SK-N-SH (cell line): Measurements from ENCODE around the gene SPATA2. TPM values are rescaled to one million over a fixed set of nuclear protein-coding genes. Genes with fewer than 3 reads are reported as not detected.

Experiments used
- CTCF ChIA-PET: fragments of 300-600, 350-600 bp; formaldehyde crosslinking; extraction: SDS; loops from one replicate; lab custom pipeline; 2021; lab: Yijun Ruan, JAX
- POLR2A ChIA-PET: fragments of 350-600 bp; sonication (Branson Sonifier 250); formaldehyde crosslinking; extraction: SDS; loops from one replicate; lab custom pipeline; 2020; ENCODE audit warnings: antibody characterized with exemption, inconsistent platforms; lab: Yijun Ruan, JAX
- DNase-seq: peaks from one replicate; pipeline ENCODE4 v3.0.0; 2012
- H2AFZ ChIP-seq: fragments of 200-600 bp; sonication (generic); 2 replicates; pipeline ENCODE4 v1.8.1; 2016; ENCODE audit warnings: antibody characterized with exemption, mild to moderate bottlenecking, low read depth
- H3F3A ChIP-seq: fragments of 200-600 bp; sonication (generic); replicated peaks from 2 replicates; pipeline ENCODE3; 2016; ENCODE audit warnings: antibody characterized with exemption, mild to moderate bottlenecking; ENCODE audit not compliant: insufficient read depth
- H3K27ac ChIP-seq, 2 experiments: fragments of 200-500 bp in 1 of 2; fragments of 200-600 bp in 1 of 2; sonication (Bioruptor generic) in 1 of 2; sonication (generic), shearing (Covaris generic) in 1 of 2; 2 replicates each; pipeline versions ENCODE4 v1.5.1 to v1.6.1; 2014 to 2016; ENCODE audit warnings: low read depth in 2 of 2, inconsistent platforms in 1 of 2, low read length in 1 of 2, mild to moderate bottlenecking in 1 of 2, mixed read lengths in 1 of 2
- H3K27me3 ChIP-seq: fragments of 200-600 bp; sonication (generic), shearing (Covaris generic); 2 replicates; pipeline ENCODE4 v1.6.1; 2016; ENCODE audit warnings: mixed run types; ENCODE audit not compliant: insufficient read depth
- H3K36me3 ChIP-seq, 2 experiments: fragments of 200-500 bp in 1 of 2; fragments of 200-600 bp in 1 of 2; sonication (Bioruptor generic) in 1 of 2; sonication (generic) in 1 of 2; replicated peaks in 1 of 2; 2 replicates each; pipeline versions ENCODE3 to v1.5.1; 2014 to 2016; ENCODE audit warnings: low read length in 1 of 2, mild to moderate bottlenecking in 1 of 2; ENCODE audit not compliant: insufficient read depth in 2 of 2, control insufficient read depth in 1 of 2
- H3K4me1 ChIP-seq, 2 experiments: fragments of 200-500 bp in 1 of 2; fragments of 200-600 bp in 1 of 2; sonication (Bioruptor generic) in 1 of 2; sonication (generic), shearing (Covaris generic) in 1 of 2; 2 replicates each; pipeline versions ENCODE4 v1.5.1 to v1.6.1; 2014 to 2016; ENCODE audit warnings: low read depth in 1 of 2, low read length in 1 of 2, mixed run types in 1 of 2; ENCODE audit not compliant: insufficient read depth in 2 of 2, control insufficient read depth in 1 of 2
- H3K4me2 ChIP-seq: fragments of 200-600 bp; sonication (generic), shearing (Covaris generic); 2 replicates; pipeline ENCODE4 v1.6.1; 2017; ENCODE audit warnings: mixed run types
- H3K4me3 ChIP-seq, 2 experiments: fragments of 200-500 bp in 1 of 2; fragments of 200-600 bp in 1 of 2; sonication (Bioruptor generic) in 1 of 2; sonication (generic), shearing (Covaris generic) in 1 of 2; 2 replicates each; pipeline versions ENCODE4 v1.5.1 to v1.8.1; 2014 to 2016; ENCODE audit warnings: low read depth in 2 of 2, inconsistent platforms in 1 of 2, low read length in 1 of 2, mild to moderate bottlenecking in 1 of 2, mixed read lengths in 1 of 2, moderate library complexity in 1 of 2
- H3K79me2 ChIP-seq: fragments of 200-600 bp; sonication (generic); 2 replicates; pipeline ENCODE4 v1.8.1; 2017; ENCODE audit warnings: mild to moderate bottlenecking; ENCODE audit not compliant: insufficient read depth
- H3K9ac ChIP-seq: fragments of 200-600 bp; sonication (generic); 2 replicates; pipeline ENCODE4 v1.6.1; 2017; ENCODE audit warnings: mixed run types
- H3K9me2 ChIP-seq: fragments of 200-600 bp; sonication (generic); 2 replicates; pipeline ENCODE4 v1.6.1; 2017; ENCODE audit warnings: mixed run types
- H3K9me3 ChIP-seq: fragments of 200-600 bp; sonication (generic); 2 replicates; pipeline ENCODE4 v1.6.1; 2017; ENCODE audit warnings: mixed run types, mild to moderate bottlenecking, moderate library complexity
- H4K20me1 ChIP-seq: fragments of 200-600 bp; sonication (generic); 2 replicates; pipeline ENCODE4 v1.6.1; 2017; ENCODE audit warnings: mild to moderate bottlenecking, mixed run types; ENCODE audit not compliant: insufficient read depth
- ELF1 ChIP-seq: IDR thresholded peaks from 2 replicates; pipeline ENCODE4 v1.4.0; 2012
- EP300 ChIP-seq, 2 experiments: IDR thresholded peaks; 2 replicates each; pipeline versions ENCODE4 v1.4.0 to v1.6.1; 2012; ENCODE audit warnings: borderline replicate concordance in 1 of 2, low read depth in 1 of 2, low read length in 1 of 2
- FOXJ3 ChIP-seq: sonication (generic); formaldehyde crosslinking; IDR thresholded peaks from 2 replicates; pipeline ENCODE4 v1.5.1; 2020; ENCODE audit warnings: mild to moderate bottlenecking, missing genetic modification reagents
- FOXM1 ChIP-seq: IDR thresholded peaks from 2 replicates; pipeline ENCODE4 v1.4.0; 2012; ENCODE audit warnings: low read depth, mild to moderate bottlenecking
- GABPA ChIP-seq: IDR thresholded peaks from 2 replicates; pipeline ENCODE4 v1.4.0; 2012; ENCODE audit warnings: low read depth, mild to moderate bottlenecking
- RAD21 ChIP-seq: IDR thresholded peaks from 2 replicates; pipeline ENCODE4 v1.6.1; 2012; ENCODE audit warnings: mild to moderate bottlenecking, low read length
- RFX5 ChIP-seq: IDR thresholded peaks from 2 replicates; pipeline ENCODE4 v1.6.1; 2012; ENCODE audit warnings: mild to moderate bottlenecking, improper control_type of control experiment, low read length
- SIN3A ChIP-seq: IDR thresholded peaks from 2 replicates; pipeline ENCODE4 v1.6.1; 2012; ENCODE audit warnings: low read depth, mild to moderate bottlenecking, low read length, moderate library complexity, borderline replicate concordance
- SMC3 ChIP-seq: IDR thresholded peaks from 2 replicates; pipeline ENCODE4 v1.6.1; 2012; ENCODE audit warnings: low read depth, low read length, improper control_type of control experiment
- WGBS: methylation state at CpG from one replicate; pipeline ENCODE4 v1.1.6; 2017; ENCODE audit warnings: low lambda C conversion rate; 5-methylcytosine and 5-hydroxymethylcytosine counted together
- polyA plus RNA-seq, 3 experiments: library from polyadenylated mRNA; depleted of rRNA; stranded (reverse); fragments of >200 nt; gene quantifications; 2 replicates each; pipeline ENCODE4 v1.2.3, GENCODE V29; 2012
- TF ChIP-seq, protein P1 (sequence below): IDR thresholded peaks from 2 replicates; pipeline ENCODE4 v1.4.0; 2012; ENCODE audit warnings: low read depth
- TF ChIP-seq, protein P2 (sequence below): IDR thresholded peaks from 2 replicates; pipeline ENCODE4 v1.4.0; 2012; ENCODE audit warnings: low read depth, borderline replicate concordance
- TF ChIP-seq, protein P3 (sequence below): fragments of 200-600 bp; sonication (generic); IDR thresholded peaks from 2 replicates; pipeline ENCODE4 v1.6.1; 2017; ENCODE audit warnings: antibody characterized with exemption, mild to moderate bottlenecking, moderate library complexity

SPATA2 gene
- polyA plus RNA-seq, 1 of the 3 experiments (the other 2 are of a cell fraction), result 7.2 TPM

DNA sequence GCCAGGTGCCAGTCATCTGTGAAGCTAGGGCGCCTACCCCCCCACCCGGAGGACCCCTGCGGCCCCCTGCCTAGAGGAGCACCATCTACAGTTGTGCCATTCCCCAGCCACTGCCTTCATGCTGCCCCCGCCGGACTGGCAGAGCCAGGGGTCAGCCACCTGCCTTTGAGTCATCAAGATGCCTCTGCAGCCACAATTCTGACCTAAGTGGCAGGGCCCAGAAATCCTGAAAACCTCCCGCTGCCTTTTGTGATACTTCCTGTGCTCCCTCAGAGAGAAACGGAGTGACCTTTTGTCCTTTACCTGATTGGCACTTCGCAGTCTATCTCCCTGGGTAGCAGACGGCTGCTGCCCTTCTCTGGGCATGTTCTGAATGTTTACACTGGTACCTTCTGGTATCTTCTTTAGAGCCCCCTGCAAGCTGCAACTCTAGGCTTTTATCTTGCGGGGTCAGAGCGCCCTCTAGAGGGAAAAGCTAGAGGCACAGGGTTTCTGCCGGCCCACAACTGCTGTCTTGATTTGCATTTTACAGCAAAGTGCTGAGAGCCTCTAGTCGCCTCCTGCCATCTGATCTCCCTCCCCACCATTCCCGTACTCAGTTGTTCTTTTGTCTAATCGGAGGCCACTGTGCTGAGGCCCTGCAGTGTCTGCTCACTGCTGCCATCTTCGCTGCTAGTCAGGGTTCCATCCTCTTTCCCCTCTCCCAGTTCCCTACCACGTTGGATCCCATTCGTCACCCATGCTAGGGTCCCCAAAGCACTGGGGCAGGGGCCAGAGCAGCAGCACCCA, 26.9 kb downstream of the SPATA2 start:
- DNase-seq, result peak; percentile 85
- H3K36me3 ChIP-seq, result peaks cover 0 to 27% of the 10 kb centered on the region in 2 experiments
- no peak overlapping the region; a peak in 1 of 4 replicates for H3K27ac ChIP-seq
- H4K20me1 ChIP-seq, result 0 out of 2 replicates have a peak, but pooled peaks cover 5% of the 10 kb centered on the region
- peak overlapping the region in 1 of 2 experiments; percentile 55; a peak in 1 of 4 replicates for H3K4me3 ChIP-seq
- H3K9ac ChIP-seq, result no peak overlapping the region
- peaks cover 0 to 8% of the 10 kb centered on the region in 2 experiments; a peak in 1 of 4 replicates for H3K4me1 ChIP-seq
- no peaks in the 10 kb centered on the region for H3K9me2 ChIP-seq
- H2AFZ ChIP-seq, result no peak overlapping the region
- ChIA-PET CTCF (interaction anchor here (0.6 to 9.6 kb wide), 46 partner anchors 8 to 569 kb away, joined by 3 to 131 read pairs (median 4); partner anchors contain the start of gene SLC9A8), POLR2A (no interaction called here)
- H3K9me3 ChIP-seq, result no peaks in the 10 kb centered on the region
- H3F3A ChIP-seq, result peaks cover 5% of the 10 kb centered on the region
- no peaks in the 10 kb centered on the region for H3K79me2 ChIP-seq
- TF ChIP-seq, protein P1, sequence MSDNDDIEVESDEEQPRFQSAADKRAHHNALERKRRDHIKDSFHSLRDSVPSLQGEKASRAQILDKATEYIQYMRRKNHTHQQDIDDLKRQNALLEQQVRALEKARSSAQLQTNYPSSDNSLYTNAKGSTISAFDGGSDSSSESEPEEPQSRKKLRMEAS, result no peak
- TF ChIP-seq ELF1 (no peak), FOXJ3 (CRISPR knock-in tag) (no peak), GABPA (no peak), RAD21 (peak; percentile 87), SIN3A (no peak), RFX5 (no peak), FOXM1 (no peak), SMC3 (peak; percentile 56), EP300 (IDR thresholded peaks at IDR 0.05; ENCODE audit: borderline replicate concordance in 1 of 2, low read depth in 1 of 2, low read length in 1 of 2) (peak in 1 of 2 experiments; percentile 37; a peak in 1 of 4 replicates)
- TF ChIP-seq, protein P2, sequence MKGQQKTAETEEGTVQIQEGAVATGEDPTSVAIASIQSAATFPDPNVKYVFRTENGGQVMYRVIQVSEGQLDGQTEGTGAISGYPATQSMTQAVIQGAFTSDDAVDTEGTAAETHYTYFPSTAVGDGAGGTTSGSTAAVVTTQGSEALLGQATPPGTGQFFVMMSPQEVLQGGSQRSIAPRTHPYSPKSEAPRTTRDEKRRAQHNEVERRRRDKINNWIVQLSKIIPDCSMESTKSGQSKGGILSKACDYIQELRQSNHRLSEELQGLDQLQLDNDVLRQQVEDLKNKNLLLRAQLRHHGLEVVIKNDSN, result no peak
- TF ChIP-seq, protein P3, sequence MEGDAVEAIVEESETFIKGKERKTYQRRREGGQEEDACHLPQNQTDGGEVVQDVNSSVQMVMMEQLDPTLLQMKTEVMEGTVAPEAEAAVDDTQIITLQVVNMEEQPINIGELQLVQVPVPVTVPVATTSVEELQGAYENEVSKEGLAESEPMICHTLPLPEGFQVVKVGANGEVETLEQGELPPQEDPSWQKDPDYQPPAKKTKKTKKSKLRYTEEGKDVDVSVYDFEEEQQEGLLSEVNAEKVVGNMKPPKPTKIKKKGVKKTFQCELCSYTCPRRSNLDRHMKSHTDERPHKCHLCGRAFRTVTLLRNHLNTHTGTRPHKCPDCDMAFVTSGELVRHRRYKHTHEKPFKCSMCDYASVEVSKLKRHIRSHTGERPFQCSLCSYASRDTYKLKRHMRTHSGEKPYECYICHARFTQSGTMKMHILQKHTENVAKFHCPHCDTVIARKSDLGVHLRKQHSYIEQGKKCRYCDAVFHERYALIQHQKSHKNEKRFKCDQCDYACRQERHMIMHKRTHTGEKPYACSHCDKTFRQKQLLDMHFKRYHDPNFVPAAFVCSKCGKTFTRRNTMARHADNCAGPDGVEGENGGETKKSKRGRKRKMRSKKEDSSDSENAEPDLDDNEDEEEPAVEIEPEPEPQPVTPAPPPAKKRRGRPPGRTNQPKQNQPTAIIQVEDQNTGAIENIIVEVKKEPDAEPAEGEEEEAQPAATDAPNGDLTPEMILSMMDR, result peak; percentile 95
- TF ChIP-seq, all 33 proteins: peak for 4
- 47% methylated on average over 15 of the region's 18 CpGs for WGBS
- H3K27me3 ChIP-seq, result no peaks in the 10 kb centered on the region
- no peak overlapping the region for H3K4me2 ChIP-seq
